HAP-1 (cell line): Measurements from ENCODE around the gene TTLL11.

Experiments used
- DNase-seq, 2 experiments: peaks; one replicate each; pipeline ENCODE4 v3.0.0-alpha.2; 2016 to 2020; ENCODE audit warnings: low spot score in 2 of 2
- H3K27me3 ChIP-seq: fragments of 250-450 bp; sonication (Bioruptor Pico); 2 replicates; pipeline ENCODE4 v1.5.1; 2020; ENCODE audit warnings: low read depth, mild to moderate bottlenecking, moderate library complexity
- H3K36me3 ChIP-seq: fragments of 250-450 bp; sonication (Bioruptor Pico); replicated peaks from 2 replicates; pipeline ENCODE4 v1.5.1; 2020; ENCODE audit warnings: mild to moderate bottlenecking
- H3K4me1 ChIP-seq: fragments of 250-450 bp; sonication (Bioruptor Pico); 2 replicates; pipeline ENCODE4 v1.5.1; 2020; ENCODE audit warnings: mild to moderate bottlenecking
- H3K4me3 ChIP-seq: fragments of 250-450 bp; sonication (Bioruptor Pico); 2 replicates; pipeline ENCODE4 v1.5.1; 2020; ENCODE audit warnings: mild to moderate bottlenecking, moderate library complexity
- H3K9me3 ChIP-seq: fragments of 250-450 bp; sonication (Bioruptor Pico); 2 replicates; pipeline ENCODE4 v1.5.1; 2020; ENCODE audit warnings: mild to moderate bottlenecking, moderate library complexity
- in situ Hi-C: fragments of 300-500 bp; cut with MboI; formaldehyde crosslinking; loops from 3 replicates; pipeline ENCODE4 v1.14.3; 2020; ENCODE audit warnings: low sequenced_read_pairs, inconsistent platforms, mixed read lengths

TTLL11 gene

GRCh38 chr9:121865060-121865459 is 228.0 kb downstream of the TTLL11 start:
- no peaks in the 10 kb centered on the region for H3K27me3 ChIP-seq
- in situ Hi-C loops = no loop called here
- H3K4me1 ChIP-seq = no peaks in the 10 kb centered on the region
- no peak for DNase-seq
- no peaks in the 10 kb centered on the region for H3K36me3 ChIP-seq
- H3K9me3 ChIP-seq = no peaks in the 10 kb centered on the region
- no peak overlapping the region for H3K4me3 ChIP-seq

DNA sequence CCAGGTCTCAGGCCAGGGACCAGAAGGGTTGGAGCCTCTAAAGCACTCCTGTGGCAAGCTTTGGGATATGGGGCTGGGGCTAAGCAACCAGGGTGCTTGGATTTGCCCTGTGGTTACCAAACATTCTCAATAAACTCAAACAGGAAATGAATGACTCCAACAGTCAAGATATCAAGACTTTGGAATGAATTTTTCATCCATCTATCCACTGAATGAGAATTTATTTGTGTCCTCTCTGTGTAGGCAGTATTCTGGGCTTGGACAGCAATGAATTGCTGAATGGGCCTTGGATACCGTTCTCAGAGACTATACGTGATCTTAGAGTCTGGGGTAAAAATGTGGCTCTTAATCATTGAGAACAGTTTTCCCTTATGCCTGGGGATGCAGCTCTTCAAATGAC is 229.2 kb downstream of the TTLL11 start:
- Histone ChIP-seq H3K36me3 (no peaks in the 10 kb centered on the region), H3K4me1 (no peaks in the 10 kb centered on the region), H3K9me3 (no peaks in the 10 kb centered on the region), H3K4me3 (no peak overlapping the region), H3K27me3 (no peaks in the 10 kb centered on the region)
- no peak for DNase-seq
- in situ Hi-C loops = no loop called here

DNA sequence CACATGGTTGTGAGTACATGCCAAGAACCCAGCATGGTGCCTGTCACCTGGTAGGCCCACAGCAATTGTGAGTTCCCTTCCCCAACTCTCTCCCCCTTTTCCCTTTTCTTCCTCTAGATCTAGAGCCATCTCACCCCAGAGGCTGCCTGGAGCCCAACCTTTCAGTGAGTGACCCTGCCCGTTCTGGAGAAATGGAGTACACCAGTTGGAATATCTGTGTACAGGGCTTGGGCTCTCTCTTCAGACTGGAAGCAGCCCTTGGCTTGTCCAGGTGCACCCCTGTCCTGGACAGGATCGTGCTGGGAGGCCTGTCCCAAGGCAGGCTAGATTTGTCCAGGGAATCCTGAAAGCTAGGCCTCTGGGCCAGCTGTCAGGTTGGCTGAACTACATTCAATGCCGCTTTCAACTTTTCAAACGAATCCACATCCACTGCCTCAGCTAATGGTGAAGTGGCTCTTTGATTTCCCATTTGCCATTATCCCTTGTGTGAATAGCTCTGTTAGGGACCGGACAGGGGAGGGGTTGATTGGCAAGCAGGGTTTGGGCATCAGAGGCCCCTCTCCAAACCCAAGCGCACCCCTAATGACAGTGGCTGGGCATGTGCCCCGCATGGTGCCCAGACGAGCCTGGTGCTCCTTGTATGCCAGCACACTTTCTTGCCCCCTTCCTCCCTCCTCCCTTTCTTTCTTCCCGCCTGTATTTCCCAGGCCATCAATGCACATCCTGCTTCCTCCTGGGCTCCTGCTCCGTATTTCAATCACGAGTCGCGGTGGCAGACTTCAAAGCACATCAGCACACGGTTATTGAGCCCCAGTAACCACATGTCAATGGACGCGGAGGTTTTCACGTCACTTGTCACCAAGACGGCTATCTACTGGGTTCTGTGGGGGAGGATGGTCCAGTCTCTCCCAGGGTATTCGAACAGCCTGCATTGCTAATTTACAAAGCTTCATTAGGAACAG is 230.5 kb downstream of the TTLL11 start:
- in situ Hi-C loops = no loop called here
- Histone ChIP-seq H3K9me3 (no peaks in the 10 kb centered on the region), H3K4me3 (no peak overlapping the region), H3K27me3 (no peaks in the 10 kb centered on the region), H3K4me1 (no peaks in the 10 kb centered on the region), H3K36me3 (no peaks in the 10 kb centered on the region)
- no peak for DNase-seq

DNA sequence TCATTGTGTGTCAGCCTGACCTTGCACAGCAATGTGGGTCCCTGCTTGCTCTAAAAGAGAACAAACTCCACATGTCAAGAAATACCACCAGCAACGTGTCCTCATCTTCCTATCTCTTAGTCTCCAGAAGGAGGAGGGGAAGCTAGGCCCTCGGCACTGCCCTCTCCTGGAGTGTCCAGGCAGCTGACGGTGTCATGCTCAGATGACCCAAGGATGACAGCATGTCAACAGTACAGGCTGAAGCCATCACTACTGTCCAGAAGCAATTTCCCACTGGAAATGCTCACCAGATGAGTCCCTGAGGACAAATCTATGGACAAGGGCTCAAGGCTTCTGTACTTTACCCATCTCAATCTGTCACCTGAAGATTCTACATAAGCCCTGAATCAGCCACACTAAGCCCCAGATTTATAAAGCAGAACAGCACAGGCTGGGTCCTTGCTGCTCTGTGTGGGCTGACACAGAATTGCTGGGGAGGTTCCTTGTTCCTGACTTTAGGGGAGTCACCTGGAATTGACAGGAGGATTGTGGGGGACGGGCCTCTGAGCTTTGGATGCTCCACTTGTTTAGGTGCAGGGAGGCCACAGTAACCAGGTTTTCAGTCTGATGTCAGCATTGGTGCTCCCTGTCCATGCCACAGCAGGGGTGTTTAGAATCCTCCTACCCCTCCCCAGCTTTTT is 231.5 kb downstream of the TTLL11 start:
- in situ Hi-C loops = no loop called here
- Histone ChIP-seq H3K9me3 (no peaks in the 10 kb centered on the region), H3K4me1 (no peaks in the 10 kb centered on the region), H3K27me3 (no peaks in the 10 kb centered on the region), H3K36me3 (no peaks in the 10 kb centered on the region), H3K4me3 (no peak overlapping the region)
- DNase-seq = peak; percentile 16 to 67

DNA sequence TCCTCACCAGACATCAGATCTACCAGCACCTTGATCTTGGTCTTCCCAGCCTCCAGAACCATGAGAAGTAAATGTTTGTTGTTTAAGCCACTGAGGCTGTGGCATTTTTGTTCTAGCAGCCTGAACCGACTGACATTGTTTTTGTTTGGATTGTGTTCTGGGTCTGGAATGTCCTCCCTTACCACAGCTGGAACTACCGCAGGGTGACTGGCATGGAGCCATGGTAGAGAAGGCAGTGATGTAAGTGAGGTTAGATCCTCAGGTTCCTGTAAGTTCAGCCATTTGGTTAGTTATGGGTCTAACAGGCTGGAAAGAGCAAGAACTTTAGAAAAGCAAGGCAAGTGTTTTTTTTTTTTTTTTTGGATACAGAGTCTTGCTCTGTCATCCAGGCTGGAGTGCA is 232.4 kb downstream of the TTLL11 start:
- H3K36me3 ChIP-seq = no peaks in the 10 kb centered on the region
- no peaks in the 10 kb centered on the region for H3K27me3 ChIP-seq
- no peak for DNase-seq
- in situ Hi-C loops = no loop called here
- no peaks in the 10 kb centered on the region for H3K9me3 ChIP-seq
- H3K4me1 ChIP-seq = no peaks in the 10 kb centered on the region
- H3K4me3 ChIP-seq = no peak overlapping the region

GRCh38 chr9:121860213-121860612 is 232.9 kb downstream of the TTLL11 start:
- Histone ChIP-seq H3K36me3 (no peaks in the 10 kb centered on the region), H3K4me3 (no peak overlapping the region), H3K9me3 (no peaks in the 10 kb centered on the region), H3K27me3 (no peaks in the 10 kb centered on the region), H3K4me1 (no peaks in the 10 kb centered on the region)
- in situ Hi-C loops = no loop called here
- no peak for DNase-seq

- in situ Hi-C loops = no loop called here
- DNase-seq = no peak
- Histone ChIP-seq H3K36me3 (no peaks in the 10 kb centered on the region), H3K4me1 (no peaks in the 10 kb centered on the region), H3K27me3 (no peaks in the 10 kb centered on the region), H3K4me3 (no peak overlapping the region), H3K9me3 (no peaks in the 10 kb centered on the region)
Observed at GRCh38 chr9:121859646-121860045, 233.5 kb downstream of the TTLL11 start.

- Histone ChIP-seq H3K27me3 (no peaks in the 10 kb centered on the region), H3K4me1 (no peaks in the 10 kb centered on the region), H3K4me3 (no peak overlapping the region), H3K36me3 (no peaks in the 10 kb centered on the region), H3K9me3 (no peaks in the 10 kb centered on the region)
- in situ Hi-C loops = no loop called here
- no peak for DNase-seq
Observed at GRCh38 chr9:121858788-121859187, 234.3 kb downstream of the TTLL11 start.

DNA sequence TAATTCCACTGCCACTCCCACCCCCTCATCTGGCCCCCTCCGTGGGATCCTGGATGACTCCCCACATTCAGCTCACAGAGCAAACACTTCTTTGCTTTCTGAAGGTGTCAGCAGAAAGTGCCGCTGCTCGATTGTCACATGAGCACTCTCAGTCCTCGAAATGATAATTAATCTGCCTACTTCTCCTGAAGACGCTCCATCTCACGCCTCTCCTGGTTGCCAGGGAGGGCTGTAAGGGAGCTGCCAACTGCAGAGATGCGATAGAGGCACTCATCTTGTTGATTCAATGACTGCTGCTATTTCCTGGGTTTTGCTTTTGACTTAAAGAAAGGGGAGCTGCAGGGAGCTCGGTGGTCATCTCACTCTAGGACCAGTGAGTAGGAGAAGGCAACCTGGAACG is 235.2 kb downstream of the TTLL11 start:
- H3K36me3 ChIP-seq = no peaks in the 10 kb centered on the region
- H3K4me1 ChIP-seq = no peaks in the 10 kb centered on the region
- in situ Hi-C loops = no loop called here
- no peaks in the 10 kb centered on the region for H3K27me3 ChIP-seq
- no peaks in the 10 kb centered on the region for H3K9me3 ChIP-seq
- no peak for DNase-seq
- no peak overlapping the region for H3K4me3 ChIP-seq

DNA sequence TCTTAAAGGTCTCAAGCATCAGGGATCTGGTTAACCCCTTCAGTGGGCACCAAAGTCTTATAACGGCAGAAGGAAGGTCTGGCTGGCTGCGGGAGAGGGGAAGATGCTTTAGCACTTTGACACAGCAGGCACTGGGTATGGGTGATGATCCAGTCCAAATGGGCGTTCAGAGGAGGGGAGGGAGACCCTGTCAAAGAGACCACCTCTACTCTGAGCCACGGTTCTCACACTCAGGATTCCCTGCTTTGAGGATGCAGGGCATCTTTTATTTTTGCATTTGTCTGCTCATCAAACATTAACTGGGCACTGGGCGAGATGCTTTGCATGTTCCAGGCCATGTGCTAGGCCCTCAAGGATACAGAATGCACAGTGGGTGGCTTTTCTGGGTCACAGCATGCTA is 237.6 kb downstream of the TTLL11 start:
- no peaks in the 10 kb centered on the region for H3K9me3 ChIP-seq
- no peaks in the 10 kb centered on the region for H3K36me3 ChIP-seq
- no peaks in the 10 kb centered on the region for H3K27me3 ChIP-seq
- no peaks in the 10 kb centered on the region for H3K4me1 ChIP-seq
- no peak for DNase-seq
- in situ Hi-C loops = no loop called here
- H3K4me3 ChIP-seq = no peak overlapping the region

GRCh38 chr9:121853617-121854395 is 239.3 kb downstream of the TTLL11 start:
- in situ Hi-C loops = no loop called here
- Histone ChIP-seq H3K4me3 (no peak overlapping the region), H3K36me3 (no peaks in the 10 kb centered on the region), H3K27me3 (no peaks in the 10 kb centered on the region), H3K9me3 (no peaks in the 10 kb centered on the region), H3K4me1 (no peaks in the 10 kb centered on the region)
- DNase-seq = no peak

DNA sequence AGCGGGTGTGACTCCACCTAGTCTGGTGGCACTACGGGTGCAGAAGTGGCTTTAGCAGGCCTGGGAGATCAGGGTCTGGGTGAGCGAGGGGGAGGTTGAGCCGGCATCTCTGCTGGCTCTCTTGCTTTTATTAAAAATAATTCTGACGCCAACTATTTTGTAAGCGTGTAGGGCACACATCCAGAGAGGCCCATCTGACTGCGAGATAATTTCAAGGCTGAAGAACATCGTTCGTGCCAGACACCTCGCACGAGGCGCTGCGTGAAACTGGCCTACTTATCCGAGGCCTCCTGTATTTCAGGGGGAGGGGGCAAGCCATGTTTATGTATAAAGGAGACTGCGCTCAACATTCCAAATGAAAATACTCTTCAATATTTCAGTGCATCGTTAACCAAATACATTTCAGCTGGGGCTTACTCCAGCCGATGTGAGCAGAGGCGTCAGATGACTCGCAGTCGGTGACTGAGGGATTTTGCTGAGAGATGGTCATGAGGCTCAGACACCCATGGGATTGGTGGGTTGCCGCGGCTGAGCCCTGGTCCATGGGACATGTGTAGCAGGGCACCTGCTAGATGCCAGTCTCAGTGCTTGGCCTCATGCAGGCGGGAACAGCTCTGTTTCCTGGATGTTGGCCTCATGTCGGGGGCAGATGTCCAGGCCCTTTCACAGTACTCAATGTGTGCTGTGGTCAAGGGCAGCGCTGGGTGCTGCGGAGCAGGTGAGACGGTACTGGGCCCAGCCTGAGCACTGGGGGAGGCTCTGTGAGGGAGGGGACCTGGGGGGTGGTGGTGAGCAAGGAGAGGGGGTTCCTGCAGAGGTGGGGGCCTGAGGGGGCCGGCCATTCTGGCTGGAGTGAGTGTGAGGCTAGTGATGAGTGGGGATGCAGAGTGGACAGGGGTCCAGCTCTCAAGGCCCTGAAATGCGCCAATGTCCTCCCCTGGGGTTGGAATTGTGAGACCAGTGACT is 240.2 kb downstream of the TTLL11 start:
- H3K4me3 ChIP-seq = no peak overlapping the region
- no peak for DNase-seq
- no peaks in the 10 kb centered on the region for H3K9me3 ChIP-seq
- H3K36me3 ChIP-seq = no peaks in the 10 kb centered on the region
- in situ Hi-C loops = no loop called here
- H3K4me1 ChIP-seq = no peaks in the 10 kb centered on the region
- no peaks in the 10 kb centered on the region for H3K27me3 ChIP-seq

DNA sequence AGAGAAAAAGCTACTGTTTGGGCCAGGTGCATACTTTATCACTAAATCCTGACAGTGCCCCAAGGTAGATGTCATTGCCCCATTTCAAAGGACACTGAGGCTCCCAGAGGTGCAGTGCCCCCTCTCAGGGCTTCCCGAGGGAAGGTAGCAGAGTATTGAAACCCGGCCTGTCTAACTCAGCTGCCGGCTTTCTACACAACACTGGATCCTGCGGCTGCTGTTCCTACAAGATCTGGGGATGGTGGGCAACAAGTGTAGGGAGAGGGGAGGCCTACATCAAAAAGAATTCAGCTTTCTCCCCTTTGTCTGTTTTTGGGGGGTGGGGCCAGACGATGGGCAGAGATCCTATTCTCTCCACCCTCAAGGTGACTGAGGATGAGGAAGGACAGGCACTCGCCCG is 240.9 kb downstream of the TTLL11 start:
- DNase-seq = no peak
- Histone ChIP-seq H3K36me3 (no peaks in the 10 kb centered on the region), H3K27me3 (no peaks in the 10 kb centered on the region), H3K4me1 (no peaks in the 10 kb centered on the region), H3K9me3 (no peaks in the 10 kb centered on the region), H3K4me3 (no peak overlapping the region)
- in situ Hi-C loops = no loop called here
